Mesothelial cell of epicardium (in vitro differentiated cells): ENCODE measurements around the gene FAM120A. TPM values are rescaled to one million over a fixed set of nuclear protein-coding genes. Genes with fewer than 3 reads are reported as not detected.

Source experiments
- DNase-seq, 2 experiments: peaks; one replicate each; pipeline ENCODE4 v3.0.0; 2021; ENCODE audit warnings: low spot score in 2 of 2; ENCODE audit not compliant: unreplicated experiment in 2 of 2
- H3K27ac Mint-ChIP-seq: 2 replicates; pipeline ENCODE4 v1.8.0; 2021; ENCODE audit warnings: mixed read lengths
- H3K27me3 Mint-ChIP-seq: 2 replicates; pipeline ENCODE4 v1.8.0; 2021; ENCODE audit warnings: low read depth, mixed read lengths
- H3K36me3 Mint-ChIP-seq: 2 replicates; pipeline ENCODE4 v1.8.0; 2021; ENCODE audit warnings: mixed read lengths
- H3K4me1 Mint-ChIP-seq: 2 replicates; pipeline ENCODE4 v1.8.0; 2021; ENCODE audit warnings: mixed read lengths
- H3K4me3 Mint-ChIP-seq: 2 replicates; pipeline ENCODE4 v1.8.0; 2021; ENCODE audit warnings: mild to moderate bottlenecking, moderate library complexity, mixed read lengths
- H3K9me3 Mint-ChIP-seq: 2 replicates; pipeline ENCODE4 v1.8.0; 2021; ENCODE audit warnings: mixed read lengths
- CTCF ChIP-seq: fragments of 200-600 bp; sonication (generic); IDR thresholded peaks from one replicate; pipeline ENCODE4 v1.5.0; 2021; ENCODE audit warnings: antibody characterized with exemption; ENCODE audit not compliant: unreplicated experiment
- total RNA-seq: library from RNA; stranded (reverse); gene quantifications from 3 replicates; pipeline ENCODE4 v1.2.1, GENCODE V29; 2021

FAM120A gene
- total RNA-seq, 1 donor from 2014 or later, result 59.4 TPM

DNA sequence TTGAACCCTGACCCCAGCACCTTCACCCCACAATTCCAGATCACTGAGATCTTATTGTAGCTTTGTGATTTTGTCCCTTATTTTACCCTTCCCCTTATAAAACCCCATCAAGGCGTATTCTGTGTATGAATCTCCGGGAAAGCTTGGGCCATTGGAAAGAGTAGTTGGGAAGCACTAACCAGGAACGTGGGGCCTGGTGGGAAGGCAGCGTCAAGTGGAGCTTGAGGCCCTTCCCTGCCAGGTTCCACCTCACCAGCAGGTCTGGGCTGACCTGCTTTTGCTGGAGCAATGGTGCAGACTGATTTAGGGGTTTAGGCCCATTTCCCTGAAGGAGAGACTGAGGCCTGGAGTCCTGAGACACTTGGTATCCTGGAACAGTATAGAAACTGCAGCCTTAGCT lies 134.2 kb downstream of the FAM120A start:
- Mint-ChIP-seq H3K4me1 (peaks cover 30% of the 10 kb centered on the region), H3K36me3 (peaks cover 16% of the 10 kb centered on the region), H3K4me3 (no peak overlapping the region), H3K9me3 (peaks cover 19% of the 10 kb centered on the region), H3K27me3 (no peaks in the 10 kb centered on the region), H3K27ac (no peak overlapping the region)
- no peak for DNase-seq
- no peak for TF ChIP-seq CTCF

DNA sequence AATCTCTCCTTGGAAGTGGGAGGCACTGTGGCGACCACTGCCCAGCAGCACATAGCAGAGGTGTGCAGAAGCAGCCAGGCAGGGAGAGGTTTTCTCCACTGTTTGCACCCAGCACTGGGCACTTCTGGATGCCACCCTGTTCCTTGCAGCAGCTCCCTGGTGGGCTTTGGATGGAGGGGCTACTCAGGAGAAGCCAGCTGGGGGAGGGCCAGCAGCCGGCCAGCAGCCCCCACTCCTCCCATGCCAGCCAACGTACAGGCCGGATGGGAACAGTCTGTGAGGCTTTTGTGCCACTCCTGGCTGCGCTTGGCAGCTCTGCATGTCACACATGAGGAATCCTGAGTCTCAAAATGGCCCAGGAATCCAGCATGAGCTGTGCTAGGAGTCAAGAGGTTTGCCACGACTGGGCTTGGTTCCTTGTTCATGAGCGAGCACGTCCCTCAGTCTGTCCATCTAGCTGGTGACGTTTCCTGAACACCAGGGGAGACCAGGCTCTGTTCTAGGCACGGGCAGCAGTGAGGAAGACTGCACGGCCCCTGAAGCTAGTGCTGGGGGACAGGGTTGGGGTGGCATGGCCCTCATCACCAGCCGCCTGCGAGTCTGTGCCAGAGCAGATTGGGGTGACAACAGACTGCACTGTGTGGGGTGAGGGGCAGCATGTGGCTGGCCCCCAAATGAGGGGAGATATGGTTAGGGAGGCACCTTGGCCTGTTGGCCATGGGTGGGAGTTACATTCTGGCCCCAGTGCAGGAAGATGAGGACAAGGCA lies 135.0 kb downstream of the FAM120A start:
- peaks cover 19% of the 10 kb centered on the region for H3K9me3 Mint-ChIP-seq
- no peak overlapping the region for H3K27ac Mint-ChIP-seq

GRCh38 chr9:93587284-93587650 lies 135.8 kb downstream of the FAM120A start:
- Mint-ChIP-seq H3K27me3 (no peaks in the 10 kb centered on the region), H3K4me1 (peaks cover 22% of the 10 kb centered on the region), H3K9me3 (peaks cover 19% of the 10 kb centered on the region), H3K27ac (no peak overlapping the region), H3K4me3 (no peak overlapping the region), H3K36me3 (peaks cover 16% of the 10 kb centered on the region)
- peak in 1 of 2 experiments; percentile 25 for DNase-seq
- TF ChIP-seq CTCF, result no peak

More for the DNA sequence above, 135.0 kb downstream of the FAM120A start:
- Mint-ChIP-seq H3K4me1 (peaks cover 23% of the 10 kb centered on the region), H3K36me3 (peaks cover 16% of the 10 kb centered on the region), H3K4me3 (no peak overlapping the region), H3K27me3 (no peaks in the 10 kb centered on the region)
- no peak for TF ChIP-seq CTCF
- DNase-seq, result peak in 1 of 2 experiments; percentile 35

DNA sequence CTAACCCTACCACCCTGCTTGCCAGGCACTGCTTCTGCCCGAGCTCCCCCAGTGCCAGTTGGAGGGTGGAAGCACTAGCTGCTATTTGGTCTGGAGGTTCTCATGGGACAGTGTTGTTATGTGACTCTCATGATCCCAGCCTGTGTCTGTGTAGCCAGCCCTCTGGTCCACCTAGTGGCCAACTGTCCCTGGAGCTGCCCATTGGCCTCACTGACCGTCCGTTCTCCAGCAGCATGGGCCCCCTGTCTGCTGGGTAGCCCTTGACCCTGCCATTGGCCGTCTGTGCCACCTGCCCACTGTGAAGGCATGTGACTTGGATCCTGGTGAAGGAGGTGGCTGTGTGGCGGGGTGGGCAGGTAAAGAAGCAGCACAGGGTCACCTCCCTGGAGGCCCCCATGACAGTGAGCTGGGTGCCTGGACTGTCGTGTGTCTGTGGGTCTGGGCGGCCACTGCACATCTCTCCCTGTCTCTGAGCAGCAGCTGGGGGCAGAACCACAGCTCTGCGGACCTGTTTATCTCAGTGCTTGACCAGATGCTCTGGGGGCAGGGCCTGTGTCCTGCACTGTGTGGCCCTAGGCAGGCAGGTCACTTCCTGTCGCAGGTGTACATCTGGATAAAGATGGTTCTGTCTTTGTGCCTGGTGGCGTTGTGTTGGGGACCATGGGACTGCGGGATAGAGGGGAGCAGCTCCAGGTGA lies 136.3 kb downstream of the FAM120A start:
- Mint-ChIP-seq H3K9me3 (peaks cover 18% of the 10 kb centered on the region), H3K27ac (peak overlapping the region; percentile 30), H3K36me3 (peaks cover 16% of the 10 kb centered on the region), H3K4me3 (no peak overlapping the region), H3K27me3 (no peaks in the 10 kb centered on the region), H3K4me1 (peaks cover 22% of the 10 kb centered on the region)
- no peak for TF ChIP-seq CTCF
- DNase-seq, result peak in 1 of 2 experiments; percentile 27

GRCh38 chr9:93588641-93589609 lies 137.4 kb downstream of the FAM120A start:
- no peak for TF ChIP-seq CTCF
- Mint-ChIP-seq H3K27me3 (no peaks in the 10 kb centered on the region), H3K4me1 (peaks cover 22% of the 10 kb centered on the region), H3K27ac (peak overlapping the region; percentile 88), H3K4me3 (no peak overlapping the region), H3K36me3 (peaks cover 11% of the 10 kb centered on the region), H3K9me3 (peaks cover 10% of the 10 kb centered on the region)
- peak in 1 of 2 experiments; percentile 32 for DNase-seq
